Measurements from ENCODE around the gene SMC5. TPM values are rescaled to one million over a fixed set of nuclear protein-coding genes. Genes with fewer than 3 reads are reported as not detected.

SMC5 gene
- total RNA-seq, 1 donor from 2014 or later, result 25.4 TPM

GRCh38 chr9:70352356-70352755, 93.6 kb downstream of the SMC5 start:
- DNase-seq (ENCODE audit: low read depth), result no peak
- Histone ChIP-seq H3K4me3 (ENCODE audit: low read depth, low read length) (no peak overlapping the region), H3K36me3 (ENCODE audit: control insufficient read depth, insufficient read depth, low read length) (no peaks in the 10 kb centered on the region), H3K27me3 (ENCODE audit: control insufficient read depth, insufficient read depth, low read length) (no peaks in the 10 kb centered on the region)
- TF ChIP-seq CTCF (IDR thresholded peaks at IDR 0.05; ENCODE audit: insufficient read depth, low read length, poor library complexity, severe bottlenecking), result no peak

- Histone ChIP-seq H3K36me3 (ENCODE audit: control insufficient read depth, insufficient read depth, low read length) (no peaks in the 10 kb centered on the region), H3K4me3 (ENCODE audit: low read depth, low read length) (no peak overlapping the region), H3K27me3 (ENCODE audit: control insufficient read depth, insufficient read depth, low read length) (no peaks in the 10 kb centered on the region)
- no peak for DNase-seq (ENCODE audit: low read depth)
- TF ChIP-seq CTCF (IDR thresholded peaks at IDR 0.05; ENCODE audit: insufficient read depth, low read length, poor library complexity, severe bottlenecking), result peak; percentile 26
Observed at GRCh38 chr9:70352802-70353201, 94.0 kb downstream of the SMC5 start.

GRCh38 chr9:70355801-70356200, 97.0 kb downstream of the SMC5 start:
- Histone ChIP-seq H3K36me3 (ENCODE audit: control insufficient read depth, insufficient read depth, low read length) (no peaks in the 10 kb centered on the region), H3K4me3 (ENCODE audit: low read depth, low read length) (no peak overlapping the region), H3K27me3 (ENCODE audit: control insufficient read depth, insufficient read depth, low read length) (no peaks in the 10 kb centered on the region)
- no peak for TF ChIP-seq CTCF (IDR thresholded peaks at IDR 0.05; ENCODE audit: insufficient read depth, low read length, poor library complexity, severe bottlenecking)
- no peak for DNase-seq (ENCODE audit: low read depth)

- Histone ChIP-seq H3K4me3 (ENCODE audit: low read depth, low read length) (no peak overlapping the region), H3K27me3 (ENCODE audit: control insufficient read depth, insufficient read depth, low read length) (no peaks in the 10 kb centered on the region), H3K36me3 (ENCODE audit: control insufficient read depth, insufficient read depth, low read length) (no peaks in the 10 kb centered on the region)
- TF ChIP-seq CTCF (IDR thresholded peaks at IDR 0.05; ENCODE audit: insufficient read depth, low read length, poor library complexity, severe bottlenecking), result no peak
- no peak for DNase-seq (ENCODE audit: low read depth)
Observed at GRCh38 chr9:70362952-70363351, 104.2 kb downstream of the SMC5 start.

- Histone ChIP-seq H3K27me3 (ENCODE audit: control insufficient read depth, insufficient read depth, low read length) (no peaks in the 10 kb centered on the region), H3K36me3 (ENCODE audit: control insufficient read depth, insufficient read depth, low read length) (no peaks in the 10 kb centered on the region), H3K4me3 (ENCODE audit: low read depth, low read length) (no peak overlapping the region)
- no peak for DNase-seq (ENCODE audit: low read depth)
- TF ChIP-seq CTCF (IDR thresholded peaks at IDR 0.05; ENCODE audit: insufficient read depth, low read length, poor library complexity, severe bottlenecking), result no peak
Observed at GRCh38 chr9:70363760-70364159, 105.0 kb downstream of the SMC5 start.

- Histone ChIP-seq H3K36me3 (ENCODE audit: control insufficient read depth, insufficient read depth, low read length) (no peaks in the 10 kb centered on the region), H3K4me3 (ENCODE audit: low read depth, low read length) (no peak overlapping the region), H3K27me3 (ENCODE audit: control insufficient read depth, insufficient read depth, low read length) (no peaks in the 10 kb centered on the region)
- no peak for DNase-seq (ENCODE audit: low read depth)
- no peak for TF ChIP-seq CTCF (IDR thresholded peaks at IDR 0.05; ENCODE audit: insufficient read depth, low read length, poor library complexity, severe bottlenecking)
Observed at GRCh38 chr9:70367305-70367930, 108.6 kb downstream of the SMC5 start.

Measured in kidney epithelial cell (primary cell).